DMS53 treated with DMSO at 0.1 percent for 48 hours (cell line): Measurements from ENCODE around the gene FOXC2.
"Not testable (repeated sequence)": the region's sequence is repeated elsewhere in the genome, so short reads cannot be mapped to it uniquely, and the experiment has no call there.

Experiments used
- DNase-seq: peaks from one replicate; lab custom pipeline; 2025; ENCODE audit not compliant: unreplicated experiment; lab: John Stamatoyannopoulos, UW

The FOXC2 gene

DNA sequence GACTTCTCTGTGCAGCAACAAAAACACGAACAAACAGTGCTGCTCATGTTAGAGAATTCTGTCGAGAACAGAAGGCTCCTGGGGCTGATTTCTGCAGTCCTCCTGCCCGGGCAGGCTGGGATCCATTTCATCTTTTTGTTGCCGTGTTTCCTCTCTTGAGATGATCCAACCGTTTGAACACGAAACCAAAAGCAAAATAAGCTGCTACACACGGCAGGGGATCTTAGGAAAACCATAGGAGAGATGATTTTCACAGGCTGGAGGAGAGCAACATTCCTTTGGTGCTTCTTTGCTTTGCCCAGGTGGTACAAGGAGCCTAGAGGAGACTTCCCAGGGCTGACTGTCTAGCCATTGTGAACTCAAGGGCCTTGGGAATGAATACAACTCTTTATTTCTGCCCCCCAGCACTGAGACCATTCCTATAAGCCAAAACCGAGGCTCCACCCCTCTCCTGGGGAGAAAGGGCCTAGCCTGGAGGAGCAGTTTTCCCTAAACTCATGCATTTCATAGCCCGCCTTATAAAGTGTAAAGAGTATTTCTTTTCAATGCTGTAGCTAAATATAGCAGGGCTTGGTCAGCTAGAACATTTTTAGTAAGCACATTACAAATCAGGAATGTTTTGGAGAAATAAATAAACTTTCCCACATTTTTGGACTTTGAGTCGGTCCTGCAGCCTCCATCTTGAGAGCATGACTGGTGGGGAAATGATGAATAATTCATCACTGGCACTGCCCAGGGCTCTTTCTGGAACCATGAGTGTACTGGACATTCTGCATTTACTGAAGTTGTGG lies 19.4 kb downstream of the FOXC2 start:
- no peak for DNase-seq

DNA sequence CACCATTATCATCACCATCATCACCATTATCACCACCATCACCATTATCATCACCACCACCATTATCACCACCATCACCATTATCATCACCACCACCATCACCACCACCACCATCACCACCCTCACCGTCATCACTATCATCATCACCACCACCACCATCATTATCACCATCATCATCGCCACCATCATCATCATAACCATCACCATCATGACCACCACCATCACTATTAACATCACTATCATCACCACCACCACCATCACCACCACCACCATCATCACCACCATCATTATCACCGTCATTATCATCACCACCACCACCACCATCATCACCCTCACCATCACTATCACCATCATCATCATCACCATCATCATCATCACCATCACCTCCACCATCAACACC lies 20.9 kb downstream of the FOXC2 start:
- no peak for DNase-seq

DNA sequence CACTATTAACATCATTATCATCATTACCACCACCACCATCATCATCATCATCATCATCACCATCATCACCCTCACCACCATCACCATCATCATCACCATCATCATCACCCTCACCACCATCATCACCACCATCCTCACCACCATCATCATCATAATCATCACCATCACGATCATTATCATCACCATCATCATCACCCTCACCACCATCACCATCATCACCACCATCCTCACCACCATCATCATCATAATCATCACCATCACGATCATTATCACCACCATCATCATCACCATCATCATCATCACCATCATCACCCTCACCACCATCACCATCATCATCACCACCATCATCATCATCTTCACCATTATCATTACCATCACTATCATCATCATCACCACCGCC lies 21.3 kb downstream of the FOXC2 start:
- DNase-seq, result not testable (repeated sequence)

DNA sequence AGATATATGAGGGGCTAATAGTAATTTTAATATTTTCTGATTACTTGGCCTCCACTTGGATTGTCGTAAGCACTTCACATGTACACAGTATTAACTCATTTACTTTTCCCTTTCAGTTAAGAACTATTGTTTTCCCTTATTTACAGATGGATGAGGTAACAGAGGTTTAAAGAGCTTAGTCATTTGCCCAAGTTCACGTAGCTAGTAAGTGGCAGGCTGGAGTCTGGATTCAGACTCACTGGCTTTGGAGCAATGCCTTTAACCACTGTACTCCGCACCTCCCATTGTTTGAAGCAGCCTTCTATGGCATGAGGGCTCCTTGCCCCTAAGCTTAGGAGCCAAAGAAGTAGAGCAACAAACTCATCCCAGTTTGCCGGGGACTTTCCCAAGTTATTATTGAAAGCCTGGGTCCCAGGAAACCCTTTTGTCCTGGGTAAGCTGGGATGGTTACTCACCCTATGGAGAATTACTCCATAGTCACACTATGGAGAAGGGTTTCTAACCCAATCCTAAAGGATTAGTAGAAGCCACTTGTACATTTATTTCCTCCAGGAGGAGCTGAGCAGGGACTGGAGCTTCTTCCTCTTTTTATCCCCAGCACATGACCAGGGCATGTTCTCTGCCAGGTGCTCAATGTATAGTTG lies 24.0 kb downstream of the FOXC2 start:
- DNase-seq, result peak; percentile 2

DNA sequence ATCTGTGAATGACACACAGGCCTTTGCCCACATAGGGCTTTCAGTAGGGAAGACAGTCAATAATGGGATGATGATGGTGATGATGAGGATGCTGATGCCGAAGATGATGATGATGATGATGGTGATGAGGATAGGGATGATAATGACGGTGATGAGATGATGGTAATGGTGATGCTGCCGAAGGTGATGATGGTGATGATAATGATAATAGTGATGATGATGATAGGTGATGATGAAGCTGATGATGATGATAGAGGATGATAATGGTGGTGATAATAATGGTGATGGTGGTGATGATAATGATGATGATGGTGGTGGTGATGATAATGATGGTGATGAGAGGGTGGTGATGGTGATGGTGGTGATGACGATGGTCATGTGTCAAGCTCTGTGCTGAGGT lies 24.6 kb downstream of the FOXC2 start:
- no peak for DNase-seq

DNA sequence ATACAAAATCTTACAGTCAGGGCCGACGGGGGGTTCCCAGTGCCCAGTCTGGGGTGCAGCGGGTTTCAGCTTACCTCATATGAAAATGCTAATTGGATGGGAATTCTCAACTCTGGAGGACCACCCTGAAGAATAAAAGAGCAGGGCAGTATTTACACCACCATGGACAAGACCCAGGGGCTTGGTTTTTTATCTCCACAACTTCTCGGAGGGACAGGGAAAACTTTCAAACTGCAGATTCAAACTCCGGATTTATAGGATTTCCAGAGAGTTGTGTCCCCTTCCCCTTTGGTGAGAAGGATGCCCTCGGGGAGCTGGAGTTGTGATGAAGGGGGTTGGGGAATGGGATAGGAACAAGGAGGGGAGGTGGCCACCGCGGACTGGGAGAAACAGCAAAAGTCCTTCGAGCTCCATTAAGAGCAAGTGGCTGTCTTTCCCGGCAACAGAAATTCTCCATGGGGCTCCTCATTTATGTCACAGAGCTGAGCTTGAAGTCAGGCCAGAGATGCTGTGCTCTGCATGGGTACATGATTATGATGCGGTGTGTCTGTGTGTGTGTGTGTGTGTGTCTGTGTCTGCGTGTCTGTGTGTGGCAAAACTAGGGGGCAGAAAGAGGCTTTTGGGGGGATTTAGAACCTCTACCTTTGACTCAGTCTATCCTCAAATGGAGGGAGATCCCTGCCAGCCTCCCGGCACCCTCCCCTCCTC lies 27.4 kb downstream of the FOXC2 start:
- no peak for DNase-seq

DNA sequence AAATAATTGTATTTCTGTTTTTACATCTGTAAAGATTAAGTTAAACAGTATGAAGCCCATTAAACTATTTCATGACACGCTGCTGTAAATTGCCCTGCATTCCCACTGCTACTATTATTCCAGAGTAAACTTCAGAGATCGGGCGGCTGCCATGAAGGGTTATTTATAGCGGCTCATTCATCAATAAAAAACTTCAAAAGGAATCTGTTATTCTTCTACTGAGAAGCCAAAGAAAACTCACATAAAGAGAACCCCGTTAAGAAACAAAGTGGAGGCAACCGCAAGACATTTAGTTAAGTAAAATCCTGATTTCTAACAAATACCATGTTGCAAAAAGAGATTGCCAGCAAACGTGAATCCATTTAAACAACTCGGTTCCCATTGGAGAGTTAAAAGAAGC lies 28.1 kb downstream of the FOXC2 start:
- DNase-seq, result no peak

DNA sequence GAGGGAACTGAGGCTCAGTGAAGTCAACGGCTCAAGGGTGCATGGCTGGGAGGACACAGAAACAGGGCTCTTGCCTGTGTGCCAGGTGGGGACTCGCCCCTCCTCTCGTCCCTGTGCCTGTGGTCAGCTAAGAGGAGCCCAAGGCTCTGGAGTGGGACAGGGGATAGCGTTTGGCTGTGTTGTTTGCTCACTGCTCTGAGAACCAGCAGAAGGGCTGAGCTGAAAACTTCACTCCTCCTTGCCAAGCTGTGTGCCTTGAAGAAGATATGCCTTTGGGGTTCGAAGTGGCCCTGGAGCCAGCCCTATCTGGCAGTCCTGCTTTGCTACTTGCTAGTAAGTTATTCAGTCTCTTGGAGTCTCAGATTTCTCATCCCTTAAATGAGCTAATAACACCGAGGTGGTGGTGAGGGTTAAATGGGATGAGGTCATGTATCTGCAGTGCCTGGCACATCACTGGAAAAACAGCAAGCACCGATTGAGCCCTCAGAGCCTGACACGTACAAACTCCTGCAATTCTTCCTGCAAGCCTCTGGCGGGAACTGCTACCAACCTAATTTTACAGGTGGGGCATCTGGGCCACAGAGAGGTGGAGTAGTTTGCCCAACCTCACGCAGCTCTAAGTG lies 29.5 kb downstream of the FOXC2 start:
- no peak for DNase-seq

DNA sequence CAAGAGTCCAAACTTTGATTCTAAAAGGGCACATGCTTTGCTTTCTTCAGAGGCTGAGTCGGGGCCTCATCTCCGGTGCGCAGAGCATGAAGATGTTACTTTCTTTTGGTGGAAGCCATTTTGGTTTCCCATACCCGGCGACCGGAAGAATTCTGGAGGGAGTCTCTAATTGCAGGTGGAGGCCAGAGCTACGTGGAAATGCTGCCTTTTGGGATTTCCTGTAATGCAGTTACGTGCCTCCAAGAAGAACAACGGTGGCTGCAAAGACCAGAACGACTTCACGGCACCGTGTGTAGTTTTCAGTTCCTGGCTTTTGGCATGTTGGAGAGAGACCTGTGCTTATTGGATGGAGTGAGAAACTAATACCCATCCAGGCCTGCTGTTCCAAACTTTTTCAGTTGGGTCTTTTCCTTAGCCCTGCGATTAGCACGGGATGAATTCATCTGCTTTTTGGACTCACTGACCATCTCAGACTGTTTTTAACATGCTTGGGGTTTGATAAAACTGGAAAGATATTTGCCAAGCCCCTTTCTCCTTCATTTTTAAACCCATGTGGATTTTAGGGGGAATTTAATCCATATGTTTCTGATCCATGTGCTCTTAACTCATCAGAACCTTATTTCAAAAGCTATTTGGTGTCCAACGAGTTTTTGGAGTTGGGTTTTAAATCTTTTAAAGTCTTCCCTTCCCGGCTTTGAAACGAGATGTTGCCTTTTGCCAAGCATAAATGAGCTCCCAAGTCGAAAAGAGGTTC lies 30.7 kb downstream of the FOXC2 start:
- DNase-seq, result no peak

DNA sequence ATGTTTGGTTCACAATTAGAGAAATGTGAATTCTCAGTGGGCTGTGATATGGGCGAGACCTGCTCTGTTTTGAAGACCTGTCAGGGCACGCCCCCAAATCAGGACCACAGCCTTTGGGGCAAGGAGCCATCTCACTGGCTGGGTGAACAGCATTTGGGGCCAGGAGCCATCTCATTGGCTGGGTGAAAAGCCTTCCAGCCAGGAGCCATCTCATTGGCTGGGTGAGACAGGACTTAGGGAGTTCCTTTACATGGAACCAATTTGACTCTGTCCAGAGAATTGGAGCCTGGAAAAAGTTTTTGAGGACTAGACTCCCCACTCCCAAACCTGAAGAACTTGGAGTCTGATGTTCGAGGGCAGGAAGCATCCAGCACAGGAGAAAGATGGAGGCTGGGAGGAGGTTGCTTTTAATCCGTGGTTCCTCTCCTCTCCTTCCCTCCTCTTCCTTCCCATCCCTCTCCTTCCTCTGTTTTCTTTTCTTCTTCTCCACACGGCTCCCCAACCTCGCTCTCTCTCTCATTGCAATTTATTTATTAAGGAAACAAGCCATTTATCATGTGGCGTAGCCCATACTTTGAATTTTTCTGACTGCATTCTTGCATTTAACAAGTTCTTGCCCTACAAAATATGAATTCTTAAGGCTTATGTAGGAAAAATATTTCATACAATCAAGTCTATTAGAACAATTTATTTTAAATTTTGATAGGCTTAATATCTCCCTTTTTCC lies 31.4 kb downstream of the FOXC2 start:
- DNase-seq, result no peak

DNA sequence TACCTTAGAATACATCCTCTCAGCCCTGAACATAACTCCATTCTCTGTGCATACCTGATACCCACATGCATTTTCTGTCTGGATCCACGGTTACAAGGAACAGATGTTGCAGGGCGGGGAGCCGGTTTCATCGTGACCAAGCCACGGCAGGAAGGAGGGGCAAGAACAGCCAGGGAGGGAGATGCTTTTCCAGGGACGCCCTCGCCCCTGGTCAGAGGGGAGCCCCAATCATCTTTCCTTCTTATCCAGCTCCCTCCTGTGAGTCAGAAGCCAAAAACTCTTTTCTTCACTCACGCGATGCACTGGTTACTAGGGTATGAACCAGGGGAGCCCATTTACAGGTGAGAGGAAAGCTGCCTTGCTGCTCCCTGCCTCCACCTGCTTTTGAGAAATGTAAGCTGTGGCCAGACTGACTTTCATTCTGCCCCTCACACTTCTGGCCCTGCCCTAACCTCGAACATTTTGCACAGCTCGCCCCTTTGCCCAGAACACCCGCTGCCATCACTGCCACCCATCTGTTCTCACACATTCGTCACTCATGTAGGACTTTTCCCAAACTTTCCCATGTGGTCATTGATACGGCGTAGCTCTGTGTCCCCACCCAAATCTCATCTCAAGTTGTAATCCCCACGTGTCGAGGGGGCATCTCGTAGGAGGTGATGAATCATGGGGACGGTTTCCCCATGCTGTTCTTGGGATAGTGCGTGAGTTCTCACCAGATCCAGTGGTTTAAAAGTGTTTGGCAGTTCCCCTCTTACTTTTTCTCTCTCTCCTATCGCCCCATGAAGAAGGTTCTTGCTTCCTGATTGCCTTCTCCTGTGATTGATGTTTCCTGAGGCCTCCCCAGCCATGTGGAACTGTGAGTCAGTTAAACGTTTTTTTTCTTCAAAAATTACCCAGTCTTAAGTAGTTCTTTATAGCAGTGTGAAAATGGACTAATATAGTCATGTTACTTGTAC lies 32.3 kb downstream of the FOXC2 start:
- DNase-seq, result no peak

DNA sequence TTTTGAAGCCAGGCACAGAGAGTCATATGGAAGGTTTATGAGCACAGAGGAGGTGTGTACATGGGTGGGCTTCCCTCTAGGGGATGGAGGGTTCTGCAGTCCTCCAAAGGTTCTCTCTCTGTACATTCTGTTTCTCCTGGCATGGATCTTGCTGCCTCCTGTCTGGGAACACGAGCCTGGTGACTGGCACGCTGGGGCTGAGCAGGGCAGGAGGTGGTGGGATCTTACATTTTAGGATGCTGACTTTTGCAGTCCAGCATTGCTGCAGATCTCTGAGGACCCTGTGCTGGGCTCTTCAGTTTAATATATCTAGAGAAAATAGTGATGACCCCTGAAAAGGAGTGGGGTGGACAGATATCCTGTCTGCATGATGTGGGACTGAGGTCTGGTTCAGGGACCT lies 34.7 kb downstream of the FOXC2 start:
- no peak for DNase-seq

DNA sequence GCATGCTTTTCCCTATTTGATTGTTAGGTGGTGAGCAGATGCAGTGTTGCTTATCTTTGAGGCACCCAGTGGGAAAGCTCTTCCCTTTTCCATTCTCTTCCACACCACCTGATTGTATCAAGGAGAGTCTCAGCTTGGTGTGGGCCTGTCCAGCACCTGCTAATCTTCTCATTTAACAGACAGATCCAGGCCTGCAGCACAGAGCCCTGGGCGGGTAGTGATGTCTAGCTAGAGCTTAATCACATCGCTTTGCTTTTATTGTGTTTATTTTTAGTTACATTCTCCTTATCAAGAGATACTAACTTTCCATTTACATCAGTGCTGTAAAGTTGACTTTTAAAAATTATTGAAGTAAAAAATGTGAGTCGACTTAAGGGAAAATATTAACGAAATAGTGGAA lies 35.9 kb downstream of the FOXC2 start:
- DNase-seq, result no peak

DNA sequence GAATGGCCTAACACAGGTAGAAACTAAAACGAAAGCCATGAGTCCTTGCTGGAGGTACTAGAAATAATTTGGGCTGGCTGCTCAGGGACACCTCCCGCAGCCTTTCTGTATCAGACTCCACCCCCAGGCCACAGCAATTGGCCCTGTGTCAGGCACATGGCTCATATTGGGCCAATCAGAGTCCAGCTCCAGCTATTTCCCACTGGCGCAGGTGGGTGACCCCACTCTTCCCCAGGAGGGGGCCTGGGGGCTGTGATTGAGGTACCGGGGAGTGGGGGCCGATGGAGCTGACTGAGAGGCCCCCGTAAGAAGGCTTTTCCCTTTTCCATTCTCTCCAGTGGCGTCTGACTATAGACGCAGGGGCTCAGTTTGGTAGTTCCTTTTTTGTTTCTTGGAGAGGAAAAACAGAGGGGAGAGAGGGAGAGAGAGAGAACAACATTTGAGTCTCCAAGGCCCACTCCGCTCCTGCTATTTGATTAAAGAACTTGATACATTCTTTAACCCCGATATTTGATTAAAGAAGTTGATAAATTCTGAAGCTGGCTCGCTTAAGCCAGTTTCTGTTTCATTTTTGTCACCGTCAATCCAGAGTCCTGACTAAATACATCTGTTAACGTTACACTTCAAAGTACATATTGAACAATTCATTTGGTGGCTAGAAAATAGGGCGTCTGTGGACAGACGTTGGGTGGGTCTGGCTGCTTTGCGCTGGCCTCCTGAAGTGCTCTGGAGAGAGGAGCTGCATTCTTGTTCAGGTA lies 38.0 kb downstream of the FOXC2 start:
- DNase-seq, result no peak

DNA sequence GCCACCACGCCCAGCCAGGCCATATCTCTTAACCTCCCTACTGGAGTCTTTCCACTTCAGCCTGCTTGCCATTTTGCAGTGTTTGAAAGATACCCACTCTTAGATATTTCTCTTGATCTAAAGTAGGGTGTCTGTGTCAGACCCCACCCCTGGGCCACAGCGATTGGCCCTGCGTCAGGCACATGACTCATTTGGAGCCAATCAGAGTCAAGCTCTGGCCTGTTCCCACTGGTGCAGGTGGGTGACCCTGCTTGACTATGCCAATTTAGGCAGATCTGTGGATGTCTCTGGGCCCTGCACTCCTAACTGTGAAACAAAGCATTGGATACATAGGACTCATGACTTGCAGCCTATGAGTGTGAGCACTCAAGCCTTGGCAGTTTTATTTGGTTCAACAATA lies 39.3 kb downstream of the FOXC2 start:
- DNase-seq, result no peak

DNA sequence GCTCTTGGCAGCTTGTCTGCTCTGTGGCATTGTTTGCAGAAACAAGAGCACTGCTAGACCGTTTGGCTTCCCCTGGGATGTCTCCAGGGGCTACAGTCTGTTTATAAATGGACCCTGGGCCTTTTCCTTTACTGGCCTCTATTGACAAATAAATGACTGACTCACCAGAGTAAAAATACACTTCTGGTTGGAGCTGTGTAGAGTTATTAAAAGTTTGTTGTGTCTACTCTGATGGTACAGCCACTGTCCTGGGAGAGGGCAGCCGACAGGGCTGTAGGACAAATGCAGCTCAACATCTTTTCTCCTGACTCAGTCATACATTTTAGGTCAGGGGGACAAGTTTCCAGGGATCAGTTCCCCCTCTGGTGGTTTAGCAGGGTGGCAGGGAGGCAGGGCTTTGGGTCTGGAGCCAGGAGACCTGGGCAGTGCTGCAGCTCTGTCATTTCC lies 41.7 kb downstream of the FOXC2 start:
- DNase-seq, result no peak

DNA sequence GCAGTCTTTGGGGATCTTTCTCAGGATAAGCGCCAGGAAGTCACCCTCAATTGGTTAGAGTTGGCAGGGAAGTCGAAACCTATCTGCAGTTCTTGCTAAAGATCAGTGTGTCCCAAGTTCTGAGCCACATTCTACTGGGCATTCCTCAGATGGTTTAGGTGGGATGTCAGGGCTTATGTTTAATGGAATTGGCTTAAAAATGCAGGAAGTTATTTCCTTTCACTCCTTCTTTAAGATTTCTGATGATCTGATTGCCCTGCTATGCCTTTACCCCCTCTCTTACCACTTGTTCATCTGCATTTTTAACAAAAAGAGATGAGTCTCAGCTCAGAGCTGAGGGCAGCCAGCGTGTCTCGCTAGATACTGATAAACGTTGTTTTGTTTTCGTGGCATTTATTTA lies 42.5 kb downstream of the FOXC2 start:
- no peak for DNase-seq

DNA sequence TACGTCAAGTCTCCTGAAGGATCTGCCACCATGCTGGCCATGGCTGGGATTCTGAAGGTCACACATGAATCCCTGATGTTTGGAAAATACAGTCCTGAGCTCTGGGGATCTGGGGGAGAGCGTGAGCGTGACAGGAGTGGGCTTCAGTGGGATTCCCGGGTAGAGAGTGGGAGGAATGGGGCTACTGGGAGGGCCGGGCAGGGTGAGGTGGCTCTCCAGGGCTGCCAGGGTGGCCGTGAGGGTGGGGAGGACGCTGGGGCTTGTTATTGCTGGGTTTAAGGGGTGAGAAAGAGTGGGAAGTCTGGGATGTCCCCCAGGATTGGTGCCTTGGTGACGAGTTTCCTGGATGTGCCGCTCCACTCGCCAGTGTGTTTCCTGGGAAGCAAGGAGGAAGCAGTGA lies 43.0 kb downstream of the FOXC2 start:
- DNase-seq, result no peak
